Tibial nerve (tissue), 4 donors: ENCODE results near the gene PPFIA2. TPM values are rescaled to one million over a fixed set of nuclear protein-coding genes. Genes with fewer than 3 reads are reported as not detected.

Experiments
- DNase-seq, 2 donors: peaks; one replicate each; pipeline ENCODE4 v3.0.0-alpha.2; 2019; ENCODE audit warnings: low spot score in 2 of 2
- H3K27ac ChIP-seq, 4 donors: fragments of 200-600 bp; sonication (generic) in 3 of 4; one replicate each; pipeline ENCODE4 v1.5.1; 2017 to 2019; ENCODE audit warnings: mild to moderate bottlenecking in 1 of 4
- H3K27me3 ChIP-seq, 2 donors: fragments of 200-600 bp; sonication (generic) in 1 of 2; one replicate each; pipeline versions ENCODE4 v1.5.1 to v1.6.0; 2017 to 2019
- H3K36me3 ChIP-seq, 3 donors: fragments of 200-600 bp; sonication (generic); one replicate each; pipeline ENCODE4 v1.5.1; 2018 to 2019
- H3K4me1 ChIP-seq, 4 donors: fragments of 200-600 bp; sonication (generic) in 3 of 4; one replicate each; pipeline ENCODE4 v1.5.1; 2017 to 2019
- H3K4me3 ChIP-seq, 4 donors: fragments of 200-600 bp; sonication (generic) in 3 of 4; one replicate each; pipeline ENCODE4 v1.5.1; 2017 to 2019; ENCODE audit warnings: mild to moderate bottlenecking in 1 of 4, moderate library complexity in 1 of 4
- H3K9me3 ChIP-seq, 4 donors: fragments of 200-600 bp; sonication (generic) in 3 of 4; one replicate each; pipeline ENCODE4 v1.5.1; 2017 to 2019
- EP300 ChIP-seq, 2 donors: sonication (generic); formaldehyde crosslinking; IDR thresholded peaks; one replicate each; pipeline ENCODE4 v1.6.1; 2017; ENCODE audit warnings: antibody characterized with exemption in 2 of 2, mild to moderate bottlenecking in 1 of 2
- POLR2A ChIP-seq, 2 donors: fragments of 450-650 bp; IDR thresholded peaks; one replicate each; pipeline ENCODE4 v1.6.1; 2017; ENCODE audit warnings: antibody characterized with exemption in 2 of 2, mild to moderate bottlenecking in 2 of 2, moderate library complexity in 2 of 2
- WGBS, 2 donors: methylation state at CpG; one replicate each; pipeline ENCODE4 v1.1.5; 2018; 5-methylcytosine and 5-hydroxymethylcytosine counted together
- total RNA-seq, 4 donors: library from RNA; depleted of rRNA; stranded (reverse); fragments of >200 nt; gene quantifications; one replicate each; pipeline ENCODE4 v1.1.0, GENCODE V29; 2016
- TF ChIP-seq, protein P1 (sequence below), 5 experiments: fragments of 200-600 bp in 3 of 5; fragments of 450-650 bp in 2 of 5; sonication (generic) in 3 of 5; IDR thresholded peaks; one replicate each; pipeline ENCODE4 v1.5.1; 2016 to 2019; ENCODE audit warnings: antibody characterized with exemption in 5 of 5, mild to moderate bottlenecking in 3 of 5, moderate library complexity in 2 of 5

PPFIA2 gene
- total RNA-seq, 4 donors from 2014 or later, result 5.5 to 20.3 (median 13.2) TPM

DNA sequence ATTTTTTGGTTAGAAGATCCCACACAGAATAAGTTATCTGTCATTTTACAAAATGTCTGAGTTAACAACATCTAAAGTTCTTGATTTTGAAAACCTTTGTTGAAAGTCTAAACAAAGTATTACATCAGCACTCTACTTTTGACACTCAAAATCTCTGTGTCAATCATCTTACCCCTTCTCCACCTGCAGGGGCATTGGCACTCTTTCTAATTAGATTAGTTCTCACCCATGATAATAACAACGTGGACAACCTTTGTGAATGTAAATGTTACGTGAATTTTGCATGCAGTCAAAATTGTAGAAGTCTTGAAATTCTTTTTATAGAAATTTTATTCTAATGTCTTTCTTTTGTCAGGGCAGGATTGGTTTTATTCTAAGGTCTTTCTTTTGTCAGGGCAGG lies 33.5 kb upstream of the PPFIA2 start:
- no peak overlapping the region for H3K27ac ChIP-seq
- H3K9me3 ChIP-seq, result no peaks in the 10 kb centered on the region
- H3K4me3 ChIP-seq, result no peak overlapping the region
- no peaks in the 10 kb centered on the region for H3K36me3 ChIP-seq
- DNase-seq, result no peak
- no peaks in the 10 kb centered on the region for H3K4me1 ChIP-seq
- TF ChIP-seq EP300 (IDR thresholded peaks at IDR 0.05), result no peak
- TF ChIP-seq POLR2A (IDR thresholded peaks at IDR 0.05), result no peak
- TF ChIP-seq, protein P1, sequence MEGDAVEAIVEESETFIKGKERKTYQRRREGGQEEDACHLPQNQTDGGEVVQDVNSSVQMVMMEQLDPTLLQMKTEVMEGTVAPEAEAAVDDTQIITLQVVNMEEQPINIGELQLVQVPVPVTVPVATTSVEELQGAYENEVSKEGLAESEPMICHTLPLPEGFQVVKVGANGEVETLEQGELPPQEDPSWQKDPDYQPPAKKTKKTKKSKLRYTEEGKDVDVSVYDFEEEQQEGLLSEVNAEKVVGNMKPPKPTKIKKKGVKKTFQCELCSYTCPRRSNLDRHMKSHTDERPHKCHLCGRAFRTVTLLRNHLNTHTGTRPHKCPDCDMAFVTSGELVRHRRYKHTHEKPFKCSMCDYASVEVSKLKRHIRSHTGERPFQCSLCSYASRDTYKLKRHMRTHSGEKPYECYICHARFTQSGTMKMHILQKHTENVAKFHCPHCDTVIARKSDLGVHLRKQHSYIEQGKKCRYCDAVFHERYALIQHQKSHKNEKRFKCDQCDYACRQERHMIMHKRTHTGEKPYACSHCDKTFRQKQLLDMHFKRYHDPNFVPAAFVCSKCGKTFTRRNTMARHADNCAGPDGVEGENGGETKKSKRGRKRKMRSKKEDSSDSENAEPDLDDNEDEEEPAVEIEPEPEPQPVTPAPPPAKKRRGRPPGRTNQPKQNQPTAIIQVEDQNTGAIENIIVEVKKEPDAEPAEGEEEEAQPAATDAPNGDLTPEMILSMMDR (IDR thresholded peaks at IDR 0.05), result no peak
- 84 to 86% methylated on average over 2 of the region's 2 CpGs for WGBS, 2 donors
- no peaks in the 10 kb centered on the region for H3K27me3 ChIP-seq

DNA sequence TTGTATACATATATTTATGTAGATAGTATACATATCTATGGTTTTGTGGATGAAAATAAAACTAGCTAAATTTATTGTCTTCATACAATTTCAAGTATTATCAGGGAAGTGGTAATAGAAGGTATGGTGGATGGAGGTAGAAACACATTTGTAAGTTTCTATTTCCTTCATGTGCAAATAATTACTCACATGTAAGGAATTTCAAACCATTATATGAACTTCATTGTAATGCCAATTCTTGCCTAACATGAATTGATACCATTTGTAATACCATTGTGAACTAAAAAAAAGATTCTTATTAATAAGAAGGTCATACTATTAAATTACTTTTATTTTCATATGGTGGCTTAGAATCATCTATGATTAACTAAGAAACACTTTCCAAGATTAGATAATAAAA lies 20.1 kb upstream of the PPFIA2 start:
- DNase-seq, result no peak
- Histone ChIP-seq H3K4me3 (no peak overlapping the region), H3K4me1 (no peaks in the 10 kb centered on the region), H3K27ac (no peak overlapping the region), H3K27me3 (no peaks in the 10 kb centered on the region), H3K9me3 (no peaks in the 10 kb centered on the region), H3K36me3 (no peaks in the 10 kb centered on the region)
- TF ChIP-seq POLR2A (IDR thresholded peaks at IDR 0.05) (no peak), EP300 (IDR thresholded peaks at IDR 0.05) (no peak)
- TF ChIP-seq, protein P1 (IDR thresholded peaks at IDR 0.05), result no peak

DNA sequence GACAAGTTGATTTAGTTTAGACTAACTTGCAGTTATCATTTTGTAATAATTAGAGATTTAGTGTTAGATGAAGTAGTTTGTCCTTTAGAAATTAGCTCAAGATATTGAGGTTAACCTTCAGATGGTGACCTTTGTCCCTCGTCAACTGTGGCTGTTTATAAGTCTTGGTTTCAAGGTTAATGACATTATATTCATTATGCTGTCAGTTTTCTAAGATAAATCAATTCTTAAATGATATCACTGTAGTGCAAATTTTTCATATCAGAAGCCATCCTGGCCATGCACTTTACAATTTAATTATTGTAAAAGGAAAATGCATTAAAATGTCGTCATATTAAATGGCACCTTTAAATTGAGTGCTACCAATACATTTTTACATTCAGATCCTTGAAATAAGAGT lies 19.6 kb upstream of the PPFIA2 start:
- Histone ChIP-seq H3K4me1 (no peaks in the 10 kb centered on the region), H3K36me3 (no peaks in the 10 kb centered on the region), H3K4me3 (no peak overlapping the region), H3K27ac (no peak overlapping the region), H3K9me3 (no peaks in the 10 kb centered on the region), H3K27me3 (no peaks in the 10 kb centered on the region)
- TF ChIP-seq, protein P1 (IDR thresholded peaks at IDR 0.05), result no peak
- TF ChIP-seq EP300 (IDR thresholded peaks at IDR 0.05) (no peak), POLR2A (IDR thresholded peaks at IDR 0.05) (no peak)
- 64 to 71% methylated on average over 2 of the region's 2 CpGs for WGBS, 2 donors
- no peak for DNase-seq

DNA sequence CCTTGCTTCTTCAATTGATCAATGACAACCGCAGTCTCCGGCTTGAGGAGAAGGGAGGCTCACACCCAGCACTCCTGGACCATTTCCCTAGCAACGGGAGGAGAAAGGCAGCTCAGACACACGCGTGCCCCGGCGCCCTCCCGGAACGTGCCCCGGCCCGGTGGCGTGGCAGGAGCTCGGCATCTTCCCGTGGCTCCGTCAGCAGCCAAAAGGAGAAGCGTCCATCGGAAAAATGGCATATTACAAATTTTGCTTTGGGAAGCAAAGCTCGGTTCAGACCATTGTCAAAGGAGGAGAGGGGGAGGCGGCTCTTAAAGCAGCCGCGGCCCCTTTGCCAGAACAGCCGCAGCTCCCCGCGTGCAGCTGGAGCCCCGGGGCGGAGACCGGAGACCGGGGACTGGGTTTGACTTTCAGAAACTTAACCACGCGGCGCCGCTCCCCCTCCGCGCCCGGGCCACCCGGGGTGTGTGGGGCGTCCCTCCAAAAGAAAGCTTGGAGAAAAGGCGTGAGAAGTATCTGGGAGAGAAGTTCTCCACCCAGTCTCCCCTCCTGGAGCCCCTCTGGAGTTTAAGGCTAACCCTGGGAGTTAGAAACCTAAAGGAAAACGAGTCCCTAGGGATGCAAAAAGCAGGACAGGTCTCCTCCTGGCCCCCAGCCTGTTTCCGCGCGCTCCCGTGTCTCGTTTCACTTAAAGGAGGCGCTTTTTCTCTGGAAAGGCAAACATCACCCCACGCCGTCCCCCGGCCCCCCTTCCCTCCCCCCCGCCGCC lies 545 bp downstream of the PPFIA2 start:
- H3K4me3 ChIP-seq, result peak overlapping the region; percentile 34 to 57 (median 47)
- peaks cover 0 to 18% (median 4%) of the 10 kb centered on the region in 4 donors for H3K4me1 ChIP-seq
- TF ChIP-seq EP300 (IDR thresholded peaks at IDR 0.05) (no peak), POLR2A (IDR thresholded peaks at IDR 0.05) (no peak)
- TF ChIP-seq, protein P1 (IDR thresholded peaks at IDR 0.05), result no peak
- peak overlapping the region in 1 of 4 donors; percentile 32 for H3K27ac ChIP-seq
- H3K36me3 ChIP-seq, result no peaks in the 10 kb centered on the region
- no peaks in the 10 kb centered on the region for H3K9me3 ChIP-seq
- 0 to 1% methylated on average over 46 to 50 of the region's 50 CpGs for WGBS, 2 donors
- peaks cover 0 to 12% of the 10 kb centered on the region in 2 donors for H3K27me3 ChIP-seq
- no peak for DNase-seq

DNA sequence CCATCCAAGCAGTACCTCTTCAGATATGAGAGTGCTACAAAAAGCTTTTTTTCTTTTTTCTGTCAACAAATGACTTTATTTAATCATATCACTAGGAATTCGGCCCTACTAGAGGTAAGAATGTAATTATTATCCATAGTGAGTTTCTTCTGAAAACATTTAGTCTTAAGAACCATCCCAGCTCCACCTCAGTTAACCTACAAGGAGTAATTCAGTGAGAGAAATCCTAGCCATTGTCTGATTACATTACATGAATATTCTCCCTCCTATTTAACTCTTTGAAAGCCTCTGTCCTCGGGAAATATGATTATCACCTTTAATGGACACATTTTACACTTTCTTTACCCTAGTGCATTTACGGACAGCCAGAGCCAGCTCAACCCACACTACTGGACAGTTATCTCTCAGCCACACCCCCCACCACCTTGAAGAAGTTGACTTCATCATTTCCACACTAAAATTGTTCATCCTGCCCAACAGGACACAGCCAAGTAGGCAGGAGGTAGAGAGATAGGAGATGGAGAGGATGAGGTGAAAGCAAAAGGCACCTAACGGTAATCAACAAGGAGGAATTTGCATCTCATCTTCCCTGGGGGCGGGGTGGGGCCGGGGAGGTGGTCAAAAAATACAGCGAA lies 1.3 kb downstream of the PPFIA2 start:
- DNase-seq, result no peak
- Histone ChIP-seq H3K4me3 (peak overlapping the region; percentile 34 to 57 (median 47)), H3K4me1 (peaks cover 0 to 18% (median 4%) of the 10 kb centered on the region in 4 donors), H3K9me3 (no peaks in the 10 kb centered on the region), H3K27me3 (peaks cover 0 to 12% of the 10 kb centered on the region in 2 donors), H3K36me3 (no peaks in the 10 kb centered on the region), H3K27ac (no peak overlapping the region)
- 13 to 17% methylated on average over 7 of the region's 7 CpGs for WGBS, 2 donors
- TF ChIP-seq EP300 (IDR thresholded peaks at IDR 0.05) (no peak), POLR2A (IDR thresholded peaks at IDR 0.05) (no peak)
- TF ChIP-seq, protein P1 (IDR thresholded peaks at IDR 0.05), result no peak
